ENCODE measurements around the gene STRBP.
A peak's percentile ranks its signal among the peaks of the same experiment; 100 is the strongest.
"Not testable (repeated sequence)": the region's sequence is repeated elsewhere in the genome, so short reads cannot be mapped to it uniquely, and the experiment has no call there.

STRBP gene

GRCh38 chr9:123268465-123269259 is at the start of gene STRBP:
Gene STRBP (minus strand): TSS chr9:123268586. CDS start chr9:123184134, 84,452 bp downstream.
- peak; percentile 70 to 85 for DNase-seq (ENCODE audit: low read depth in 2 of 2, low spot score in 1 of 2)

GRCh38 chr9:123316053-123316718 is 47.8 kb upstream of the STRBP start:
- DNase-seq (ENCODE audit: low read depth in 2 of 2, low spot score in 1 of 2) = no peak

GRCh38 chr9:123315635-123316034 is 47.2 kb upstream of the STRBP start:
- DNase-seq (ENCODE audit: low read depth in 2 of 2, low spot score in 1 of 2) = no peak

GRCh38 chr9:123314617-123315016 is 46.2 kb upstream of the STRBP start:
- DNase-seq (ENCODE audit: low read depth in 2 of 2, low spot score in 1 of 2) = no peak

- no peak for DNase-seq (ENCODE audit: low read depth in 2 of 2, low spot score in 1 of 2)
These were observed 44.0 kb upstream of the STRBP start for GRCh38 chr9:123312306-123312877.

- DNase-seq (ENCODE audit: low read depth in 2 of 2, low spot score in 1 of 2) = no peak
These were observed 42.9 kb upstream of the STRBP start for GRCh38 chr9:123311250-123311752.

- DNase-seq (ENCODE audit: low read depth in 2 of 2, low spot score in 1 of 2) = no peak
These were observed 42.3 kb upstream of the STRBP start for GRCh38 chr9:123310551-123311249.

GRCh38 chr9:123309611-123310010 is 41.2 kb upstream of the STRBP start:
- no peak for DNase-seq (ENCODE audit: low read depth in 2 of 2, low spot score in 1 of 2)

GRCh38 chr9:123305879-123306278 is 37.5 kb upstream of the STRBP start:
- no peak for DNase-seq (ENCODE audit: low read depth in 2 of 2, low spot score in 1 of 2)

GRCh38 chr9:123304340-123304691 is 35.9 kb upstream of the STRBP start:
- no peak for DNase-seq (ENCODE audit: low read depth in 2 of 2, low spot score in 1 of 2)

- DNase-seq (ENCODE audit: low read depth in 2 of 2, low spot score in 1 of 2) = peak in 1 of 2 donors; percentile 4
These were observed 34.2 kb upstream of the STRBP start for GRCh38 chr9:123302348-123303214.

- not testable (repeated sequence) for DNase-seq (ENCODE audit: low read depth in 2 of 2, low spot score in 1 of 2)
These were observed 33.5 kb upstream of the STRBP start for GRCh38 chr9:123301936-123302335.

GRCh38 chr9:123300554-123300953 is 32.2 kb upstream of the STRBP start:
- DNase-seq (ENCODE audit: low read depth in 2 of 2, low spot score in 1 of 2) = no peak

GRCh38 chr9:123299558-123300126 is 31.3 kb upstream of the STRBP start:
- DNase-seq (ENCODE audit: low read depth in 2 of 2, low spot score in 1 of 2) = no peak

- no peak for DNase-seq (ENCODE audit: low read depth in 2 of 2, low spot score in 1 of 2)
These were observed 27.8 kb upstream of the STRBP start for GRCh38 chr9:123296174-123296573.

GRCh38 chr9:123291736-123292135 is 23.4 kb upstream of the STRBP start:
- no peak for DNase-seq (ENCODE audit: low read depth in 2 of 2, low spot score in 1 of 2)

GRCh38 chr9:123290764-123291163 is 22.4 kb upstream of the STRBP start:
- DNase-seq (ENCODE audit: low read depth in 2 of 2, low spot score in 1 of 2) = no peak

GRCh38 chr9:123287639-123288038 is 19.3 kb upstream of the STRBP start:
- no peak for DNase-seq (ENCODE audit: low read depth in 2 of 2, low spot score in 1 of 2)

GRCh38 chr9:123286324-123286723 is 17.9 kb upstream of the STRBP start:
- no peak for DNase-seq (ENCODE audit: low read depth in 2 of 2, low spot score in 1 of 2)

GRCh38 chr9:123284656-123285055 is 16.3 kb upstream of the STRBP start:
- no peak for DNase-seq (ENCODE audit: low read depth in 2 of 2, low spot score in 1 of 2)

Data from stimulated activated CD8-positive, alpha-beta memory T cell treated with anti-CD3 and anti-CD28 coated beads, Interleukin-4, amount 100 ng/mL, for 1 hour (primary cell).